ENCODE data around the gene LAMB1.

Gene LAMB1

DNA sequence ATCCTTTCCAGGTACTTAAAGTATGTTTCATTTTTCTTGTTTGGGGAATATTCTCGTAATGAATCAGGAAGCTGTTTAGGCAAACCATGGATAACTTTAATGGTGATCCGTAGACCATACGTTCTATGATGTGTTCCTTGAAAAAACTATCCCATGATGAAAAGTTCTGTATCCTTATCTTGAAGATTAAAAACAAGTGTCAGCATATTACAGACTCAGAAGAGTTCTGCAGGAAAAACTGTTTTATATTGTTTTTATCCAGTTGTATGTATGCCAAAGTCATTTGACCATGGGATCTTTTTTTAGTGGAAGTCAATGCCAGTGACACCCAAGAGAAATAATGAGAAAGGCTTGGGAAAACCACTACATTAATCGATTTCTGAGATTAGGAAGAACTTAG lies 59.9 kb downstream of the LAMB1 start:
- no peaks in the 10 kb centered on the region for H3K9me3 Mint-ChIP-seq
- H3K27ac Mint-ChIP-seq: no peak overlapping the region
- H3K4me3 Mint-ChIP-seq: no peak overlapping the region
- H3K36me3 Mint-ChIP-seq (ENCODE audit: low read depth): peaks cover 4% of the 10 kb centered on the region
- ATAC-seq (no peak), DNase-seq (no peak)
- no peaks in the 10 kb centered on the region for H3K4me1 Mint-ChIP-seq
- H3K27me3 Mint-ChIP-seq: no peaks in the 10 kb centered on the region

- Mint-ChIP-seq H3K4me1 (no peaks in the 10 kb centered on the region), H3K27me3 (no peaks in the 10 kb centered on the region)
Measured at GRCh38 chr7:107940951-107941350, 62.0 kb downstream of the LAMB1 start.

DNA sequence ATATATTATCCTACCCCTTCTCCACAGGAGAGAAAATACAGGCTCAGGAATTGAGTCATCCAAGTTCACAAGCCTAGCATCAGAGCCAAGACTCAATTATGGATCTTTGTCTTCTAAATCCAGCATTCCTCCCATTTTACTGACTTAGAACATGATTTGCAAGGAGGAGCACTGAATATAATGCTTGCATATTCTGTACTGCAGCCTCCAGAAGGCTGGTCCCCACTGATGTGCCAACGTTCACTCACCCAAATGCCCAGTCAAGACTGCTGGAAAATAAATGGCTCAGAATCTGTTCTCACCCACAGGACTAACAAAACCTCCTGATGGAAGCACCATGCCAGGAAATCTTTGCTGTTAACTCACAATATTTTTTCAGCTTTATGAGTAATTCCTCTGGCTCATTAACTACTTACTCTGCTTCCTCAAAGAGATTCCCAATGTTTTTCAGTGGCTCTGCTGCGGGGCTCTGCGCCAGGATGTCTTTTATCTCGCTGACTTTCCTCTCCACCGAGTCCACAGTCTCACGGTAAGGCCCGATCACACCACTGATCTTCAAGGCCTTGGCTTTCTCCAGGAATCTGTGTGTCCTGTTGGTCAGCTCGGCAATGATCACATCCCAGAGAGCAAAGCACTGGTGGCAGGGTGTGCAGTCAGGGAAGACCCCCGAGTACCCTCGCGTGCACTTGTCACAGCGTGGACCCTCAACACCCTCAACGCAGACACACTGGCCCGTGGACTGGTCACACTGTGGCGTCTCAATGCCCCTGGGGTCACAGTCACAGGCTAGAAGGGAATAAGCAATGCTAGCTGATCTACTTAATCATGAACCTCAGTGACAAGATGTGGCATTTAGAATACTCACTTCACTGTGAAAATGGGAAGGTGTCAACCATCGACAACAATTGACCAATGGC lies 63.1 kb downstream of the LAMB1 start:
- H3K4me3 Mint-ChIP-seq: no peak overlapping the region
- no peak for ATAC-seq
- no peaks in the 10 kb centered on the region for H3K27me3 Mint-ChIP-seq
- no peaks in the 10 kb centered on the region for H3K4me1 Mint-ChIP-seq
- no peak for DNase-seq
- H3K9me3 Mint-ChIP-seq: no peaks in the 10 kb centered on the region
- H3K27ac Mint-ChIP-seq: no peak overlapping the region
- H3K36me3 Mint-ChIP-seq (ENCODE audit: low read depth): peaks cover 4% of the 10 kb centered on the region

More at GRCh38 chr7:107940951-107941350, 62.0 kb downstream of the LAMB1 start:
- H3K9me3 Mint-ChIP-seq: no peaks in the 10 kb centered on the region
- DNase-seq: no peak
- H3K27ac Mint-ChIP-seq: no peak overlapping the region
- H3K36me3 Mint-ChIP-seq (ENCODE audit: low read depth): peaks cover 4% of the 10 kb centered on the region
- H3K4me3 Mint-ChIP-seq: no peak overlapping the region
- no peak for ATAC-seq

DNA sequence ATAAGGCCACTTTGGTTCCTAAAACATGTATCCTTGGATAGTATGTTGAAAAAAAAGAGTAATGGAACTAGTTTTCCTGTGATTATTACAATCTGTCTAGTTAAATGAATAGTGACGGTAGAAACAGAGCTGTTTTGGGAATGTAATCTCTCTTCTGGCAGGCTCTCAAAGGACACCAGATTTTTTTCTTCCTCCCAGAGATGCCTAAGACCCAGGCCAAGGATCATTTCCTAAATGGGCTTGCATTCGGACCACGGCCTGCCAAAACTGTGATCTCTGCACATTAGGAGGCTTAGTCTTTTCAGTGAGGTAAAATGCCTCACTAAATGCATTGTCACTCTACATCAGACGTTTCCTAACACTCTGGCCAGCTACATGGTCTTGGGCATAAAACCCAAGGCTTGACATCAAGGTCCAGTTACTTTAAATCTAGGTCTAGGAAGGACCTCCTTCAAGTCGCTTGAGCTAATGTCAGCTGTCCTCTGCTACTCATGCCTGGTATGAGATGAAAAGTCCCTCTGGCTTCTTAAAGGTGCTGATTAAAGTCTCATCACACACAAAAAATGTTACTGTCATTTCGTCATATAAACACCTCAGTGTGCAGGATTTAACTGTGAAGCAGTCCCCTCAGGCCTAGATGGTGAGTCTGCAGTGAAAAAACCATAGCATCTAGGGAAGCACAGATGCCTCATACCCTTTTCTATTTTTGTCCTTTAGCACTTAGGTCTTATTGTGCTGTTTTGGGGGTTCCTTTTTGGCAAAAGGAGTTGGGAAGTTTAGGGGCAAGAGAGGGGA lies 64.3 kb downstream of the LAMB1 start:
- H3K4me1 Mint-ChIP-seq: peaks cover 4% of the 10 kb centered on the region

DNA sequence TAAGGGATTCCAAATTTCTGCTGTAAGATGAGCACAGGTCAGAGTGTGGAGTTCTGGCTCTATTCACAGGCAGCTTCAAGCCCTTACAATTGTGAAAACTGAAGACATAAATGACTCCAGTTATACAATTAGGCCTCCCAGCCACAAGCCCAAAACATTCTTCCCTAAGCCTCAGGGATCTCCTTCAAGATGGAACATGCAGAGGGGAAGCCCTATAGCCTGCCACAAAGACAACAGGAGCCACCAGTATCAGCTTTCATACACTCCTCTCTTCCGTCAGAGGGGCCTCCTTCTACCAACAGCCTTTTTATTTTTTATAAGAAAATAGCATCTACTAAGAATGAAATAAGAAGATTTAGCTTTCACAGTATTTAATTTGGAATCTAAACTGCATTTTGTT lies 65.4 kb downstream of the LAMB1 start:
- no peak for DNase-seq
- Mint-ChIP-seq H3K4me1 (peaks cover 8% of the 10 kb centered on the region), H3K9me3 (no peaks in the 10 kb centered on the region), H3K4me3 (no peak overlapping the region), H3K27ac (no peak overlapping the region), H3K36me3 (ENCODE audit: low read depth) (peaks cover 4% of the 10 kb centered on the region), H3K27me3 (no peaks in the 10 kb centered on the region)
- ATAC-seq: no peak

More for the DNA sequence above, 64.3 kb downstream of the LAMB1 start:
- H3K9me3 Mint-ChIP-seq: no peaks in the 10 kb centered on the region
- H3K4me3 Mint-ChIP-seq: no peak overlapping the region
- H3K27me3 Mint-ChIP-seq: no peaks in the 10 kb centered on the region
- ATAC-seq (no peak), DNase-seq (no peak)
- peaks cover 4% of the 10 kb centered on the region for H3K36me3 Mint-ChIP-seq (ENCODE audit: low read depth)
- H3K27ac Mint-ChIP-seq: no peak overlapping the region

GRCh38 chr7:107936312-107936711 lies 66.6 kb downstream of the LAMB1 start:
- no peak overlapping the region for H3K4me3 Mint-ChIP-seq
- H3K9me3 Mint-ChIP-seq: no peaks in the 10 kb centered on the region
- H3K36me3 Mint-ChIP-seq (ENCODE audit: low read depth): peaks cover 5% of the 10 kb centered on the region
- DNase-seq (no peak), ATAC-seq (no peak)
- H3K27me3 Mint-ChIP-seq: no peaks in the 10 kb centered on the region
- H3K27ac Mint-ChIP-seq: no peak overlapping the region
- peaks cover 12% of the 10 kb centered on the region for H3K4me1 Mint-ChIP-seq

DNA sequence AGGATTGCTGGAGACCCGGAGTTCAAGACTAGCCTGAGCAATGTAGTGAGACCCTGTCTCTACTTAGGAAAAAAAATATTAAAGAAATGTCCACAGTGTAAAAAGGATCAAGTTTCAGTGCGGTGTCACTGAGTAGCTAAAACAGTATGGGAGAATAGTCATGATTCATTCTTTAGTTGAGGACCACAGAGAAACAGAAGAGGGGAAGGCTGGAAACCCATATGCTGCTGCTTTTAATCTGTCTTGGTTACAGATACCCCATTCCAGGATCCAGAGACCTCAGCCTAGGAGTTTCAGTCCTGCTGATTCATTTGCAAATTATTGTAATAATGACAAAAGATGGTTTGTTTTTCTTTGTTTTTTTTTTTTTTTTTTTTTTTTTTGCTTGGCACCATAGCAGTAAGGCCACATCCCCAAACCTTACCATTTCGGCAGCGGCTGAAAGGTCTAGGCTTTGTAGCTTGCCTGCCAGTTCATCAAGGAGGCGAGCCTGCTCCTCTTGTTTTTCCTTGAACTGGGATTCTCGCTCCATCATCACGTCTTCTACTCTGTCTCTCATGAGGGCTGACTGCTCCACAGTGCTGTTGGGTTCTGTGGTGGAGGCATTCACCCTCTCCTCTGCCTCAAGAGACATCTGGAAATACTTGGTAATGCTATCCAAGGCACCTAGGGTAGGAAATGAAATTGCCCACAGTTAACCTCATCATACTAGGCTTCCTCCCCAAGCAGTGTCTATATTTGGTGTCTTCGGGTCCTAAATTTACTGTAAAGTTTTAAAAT lies 67.8 kb downstream of the LAMB1 start:
- H3K4me1 Mint-ChIP-seq: peaks cover 12% of the 10 kb centered on the region
- ATAC-seq: no peak
- H3K36me3 Mint-ChIP-seq (ENCODE audit: low read depth): peaks cover 3% of the 10 kb centered on the region
- no peaks in the 10 kb centered on the region for H3K9me3 Mint-ChIP-seq
- no peaks in the 10 kb centered on the region for H3K27me3 Mint-ChIP-seq
- no peak overlapping the region for H3K4me3 Mint-ChIP-seq
- no peak for DNase-seq
- no peak overlapping the region for H3K27ac Mint-ChIP-seq

- no peak for DNase-seq
- Mint-ChIP-seq H3K4me3 (no peak overlapping the region), H3K36me3 (ENCODE audit: low read depth) (peaks cover 5% of the 10 kb centered on the region), H3K27ac (no peak overlapping the region), H3K27me3 (no peaks in the 10 kb centered on the region), H3K4me1 (peaks cover 12% of the 10 kb centered on the region), H3K9me3 (no peaks in the 10 kb centered on the region)
- no peak for ATAC-seq
Measured at GRCh38 chr7:107933386-107934013, 69.5 kb downstream of the LAMB1 start.

DNA sequence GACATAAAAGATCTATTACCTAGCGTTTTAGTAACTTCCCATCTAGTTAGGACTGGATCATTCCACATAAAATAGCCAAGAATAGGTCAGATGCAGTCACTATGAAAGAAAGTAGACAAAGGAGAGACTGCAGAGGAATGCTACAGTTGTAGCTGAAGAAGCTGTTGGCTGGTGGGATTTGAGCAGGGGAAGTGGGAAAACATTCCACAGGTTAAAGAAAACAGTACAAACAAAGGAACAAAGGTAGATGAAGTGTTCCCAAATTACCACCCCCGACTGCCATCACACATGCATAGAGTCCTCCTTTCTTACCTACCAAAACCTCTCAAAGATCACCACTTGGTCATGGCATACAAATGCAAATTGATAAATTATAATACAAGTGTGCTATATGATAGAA lies 70.2 kb downstream of the LAMB1 start:
- ATAC-seq (no peak), DNase-seq (no peak)
- Mint-ChIP-seq H3K27me3 (no peaks in the 10 kb centered on the region), H3K36me3 (ENCODE audit: low read depth) (peaks cover 5% of the 10 kb centered on the region), H3K4me3 (no peak overlapping the region), H3K27ac (no peak overlapping the region), H3K9me3 (no peaks in the 10 kb centered on the region), H3K4me1 (peaks cover 12% of the 10 kb centered on the region)

- Mint-ChIP-seq H3K27ac (no peak overlapping the region), H3K9me3 (no peaks in the 10 kb centered on the region), H3K4me1 (peaks cover 12% of the 10 kb centered on the region), H3K4me3 (no peak overlapping the region), H3K36me3 (ENCODE audit: low read depth) (peaks cover 11% of the 10 kb centered on the region), H3K27me3 (no peaks in the 10 kb centered on the region)
- ATAC-seq (no peak), DNase-seq (no peak)
Measured at GRCh38 chr7:107931740-107932515, 71.0 kb downstream of the LAMB1 start.

- ATAC-seq (no peak), DNase-seq (no peak)
- Mint-ChIP-seq H3K9me3 (no peaks in the 10 kb centered on the region), H3K4me3 (no peak overlapping the region), H3K27me3 (no peaks in the 10 kb centered on the region), H3K36me3 (ENCODE audit: low read depth) (peaks cover 42% of the 10 kb centered on the region), H3K4me1 (peaks cover 37% of the 10 kb centered on the region), H3K27ac (no peak overlapping the region)
Measured at GRCh38 chr7:107926481-107926880, 76.5 kb downstream of the LAMB1 start.

- ATAC-seq: peak; percentile 49
- Mint-ChIP-seq H3K27me3 (no peaks in the 10 kb centered on the region), H3K9me3 (no peaks in the 10 kb centered on the region), H3K36me3 (ENCODE audit: low read depth) (peaks cover 54% of the 10 kb centered on the region), H3K4me1 (peaks cover 45% of the 10 kb centered on the region), H3K27ac (peak overlapping the region; percentile 24), H3K4me3 (no peak overlapping the region)
- DNase-seq: no peak
Measured at GRCh38 chr7:107924841-107925504, 78.0 kb downstream of the LAMB1 start.

GRCh38 chr7:107922886-107923285 lies 80.1 kb downstream of the LAMB1 start:
- Mint-ChIP-seq H3K4me1 (peaks cover 48% of the 10 kb centered on the region), H3K4me3 (no peak overlapping the region), H3K36me3 (ENCODE audit: low read depth) (peaks cover 70% of the 10 kb centered on the region), H3K27me3 (no peaks in the 10 kb centered on the region), H3K9me3 (no peaks in the 10 kb centered on the region), H3K27ac (no peak overlapping the region)
- ATAC-seq (no peak), DNase-seq (no peak)

All from activated naive CD8-positive, alpha-beta T cell treated with anti-CD3 and anti-CD28 coated beads, Interleukin-2, amount 50 U/mL, for 24 hours (primary cell).